ENCODE results near the gene METTL22. TPM values are rescaled to one million over a fixed set of nuclear protein-coding genes. Genes with fewer than 3 reads are reported as not detected.

METTL22 gene
- total and polyA plus RNA-seq, 2 experiments from 2014 or later = 17.6 to 19.7 TPM

- H3K9me3 ChIP-seq (ENCODE audit: low read depth) = peaks cover 10% of the 10 kb centered on the region
- H3K36me3 ChIP-seq (replicated peaks; ENCODE audit: insufficient read depth, low read depth) = no peaks in the 10 kb centered on the region
- no peaks in the 10 kb centered on the region for H3K27me3 ChIP-seq
- H3K4me2 ChIP-seq = no peak overlapping the region
- no peaks in the 10 kb centered on the region for H3K4me1 ChIP-seq (ENCODE audit: insufficient read depth)
- no peak for DNase-seq (ENCODE audit: low spot score)
- no peak overlapping the region for H2AFZ ChIP-seq
- WGBS (ENCODE audit: low lambda C conversion rate, missing lambda C conversion rate) = 83% methylated on average over 3 of the region's 3 CpGs
- H3K9me2 ChIP-seq (replicated peaks; ENCODE audit: insufficient read depth) = no peaks in the 10 kb centered on the region
- no peak for TF ChIP-seq CTCF (IDR thresholded peaks at IDR 0.05; ENCODE audit: poor library complexity)
- TF ChIP-seq EZH2phosphoT487 (IDR thresholded peaks at IDR 0.05; ENCODE audit: low read depth, severe bottlenecking, unreplicated experiment) = no peak
- TF ChIP-seq EZH2 (IDR thresholded peaks at IDR 0.05; ENCODE audit: borderline replicate concordance) = no peak
- no peaks in the 10 kb centered on the region for H4K20me1 ChIP-seq (ENCODE audit: insufficient read depth, poor library complexity, severe bottlenecking)
- no peak overlapping the region for H3K4me3 ChIP-seq
- H3K27ac ChIP-seq = no peak overlapping the region
- peaks cover 19% of the 10 kb centered on the region for H3K79me2 ChIP-seq
These were observed 64.1 kb downstream of the METTL22 start for GRCh38 chr16:8685617-8686016.

- Histone ChIP-seq H3K9me2 (replicated peaks; ENCODE audit: insufficient read depth) (no peaks in the 10 kb centered on the region), H3K79me2 (peaks cover 14% of the 10 kb centered on the region), H3K4me2 (no peak overlapping the region), H2AFZ (no peak overlapping the region), H3K27me3 (no peaks in the 10 kb centered on the region), H4K20me1 (ENCODE audit: insufficient read depth, poor library complexity, severe bottlenecking) (no peaks in the 10 kb centered on the region), H3K4me1 (ENCODE audit: insufficient read depth) (no peaks in the 10 kb centered on the region), H3K36me3 (replicated peaks; ENCODE audit: insufficient read depth, low read depth) (no peaks in the 10 kb centered on the region), H3K4me3 (no peak overlapping the region), H3K9me3 (ENCODE audit: low read depth) (peaks cover 10% of the 10 kb centered on the region), H3K27ac (no peak overlapping the region)
- no peak for DNase-seq (ENCODE audit: low spot score)
- 43% methylated on average over 7 of the region's 7 CpGs for WGBS (ENCODE audit: low lambda C conversion rate, missing lambda C conversion rate)
- no peak for TF ChIP-seq CTCF (IDR thresholded peaks at IDR 0.05; ENCODE audit: poor library complexity)
- TF ChIP-seq EZH2phosphoT487 (IDR thresholded peaks at IDR 0.05; ENCODE audit: low read depth, severe bottlenecking, unreplicated experiment) = no peak
- TF ChIP-seq EZH2 (IDR thresholded peaks at IDR 0.05; ENCODE audit: borderline replicate concordance) = no peak
These were observed 64.6 kb downstream of the METTL22 start for GRCh38 chr16:8686031-8686621.

GRCh38 chr16:8686879-8687278, 65.4 kb downstream of the METTL22 start:
- Histone ChIP-seq H3K79me2 (peaks cover 14% of the 10 kb centered on the region), H3K4me2 (no peak overlapping the region), H4K20me1 (ENCODE audit: insufficient read depth, poor library complexity, severe bottlenecking) (no peaks in the 10 kb centered on the region), H3K4me1 (ENCODE audit: insufficient read depth) (no peaks in the 10 kb centered on the region), H3K36me3 (replicated peaks; ENCODE audit: insufficient read depth, low read depth) (no peaks in the 10 kb centered on the region), H3K4me3 (no peak overlapping the region), H3K9me3 (ENCODE audit: low read depth) (peaks cover 10% of the 10 kb centered on the region), H3K27me3 (no peaks in the 10 kb centered on the region), H3K9me2 (replicated peaks; ENCODE audit: insufficient read depth) (no peaks in the 10 kb centered on the region), H3K27ac (no peak overlapping the region), H2AFZ (no peak overlapping the region)
- no peak for DNase-seq (ENCODE audit: low spot score)
- TF ChIP-seq EZH2 (IDR thresholded peaks at IDR 0.05; ENCODE audit: borderline replicate concordance) (no peak), CTCF (IDR thresholded peaks at IDR 0.05; ENCODE audit: poor library complexity) (no peak), EZH2phosphoT487 (IDR thresholded peaks at IDR 0.05; ENCODE audit: low read depth, severe bottlenecking, unreplicated experiment) (no peak)
- whole genome bisulfite sequencing (ENCODE audit: low lambda C conversion rate, missing lambda C conversion rate) = 98% methylated on average over 9 of the region's 9 CpGs

Measured in hepatocyte (in vitro differentiated cells).